Mesenchymal stem cell (in vitro differentiated cells and primary cell): Measurements from ENCODE around the gene RHEX.

Source experiments
- DNase-seq: peaks from one replicate; pipeline ENCODE4 v3.0.0-alpha.2; 2013
- H2AFZ ChIP-seq: one replicate; pipeline ENCODE4 v1.6.1; 2013; ENCODE audit warnings: low read depth, mild to moderate bottlenecking, control low read depth, inconsistent platforms, low read length, moderate library complexity
- H2AK5ac ChIP-seq: 2 replicates; pipeline ENCODE4 v1.6.1; 2013; ENCODE audit warnings: low read length, moderate library complexity, mild to moderate bottlenecking, inconsistent platforms; ENCODE audit not compliant: severe bottlenecking
- H2BK120ac ChIP-seq: one replicate; pipeline ENCODE4 v1.6.1; 2013; ENCODE audit warnings: low read depth, mild to moderate bottlenecking, inconsistent platforms, low read length, moderate library complexity
- H2BK12ac ChIP-seq, 2 experiments: one replicate each; pipeline ENCODE4 v1.6.1; 2013; ENCODE audit warnings: inconsistent platforms in 2 of 2, low read length in 2 of 2, mild to moderate bottlenecking in 2 of 2, moderate library complexity in 2 of 2, control low read depth in 1 of 2
- H2BK15ac ChIP-seq: one replicate; pipeline ENCODE4 v1.6.1; 2013; ENCODE audit warnings: mild to moderate bottlenecking, low read depth, inconsistent platforms; ENCODE audit not compliant: poor library complexity, severe bottlenecking
- H2BK5ac ChIP-seq: 2 replicates; pipeline ENCODE4 v1.6.1; 2013; ENCODE audit warnings: low read depth, mild to moderate bottlenecking, low read length, control low read depth, inconsistent platforms; ENCODE audit not compliant: poor library complexity, severe bottlenecking
- H3K14ac ChIP-seq, 2 experiments: one replicate each; pipeline ENCODE4 v1.6.1; 2013; ENCODE audit warnings: inconsistent platforms in 2 of 2, low read length in 2 of 2, control low read depth in 1 of 2, mild to moderate bottlenecking in 1 of 2, moderate library complexity in 1 of 2
- H3K18ac ChIP-seq, 2 experiments: one replicate each; pipeline ENCODE4 v1.6.1; 2013; ENCODE audit warnings: inconsistent platforms in 2 of 2, low read length in 2 of 2, control low read depth in 1 of 2, low read depth in 1 of 2, mild to moderate bottlenecking in 1 of 2
- H3K23ac ChIP-seq, 2 experiments: one replicate each; pipeline ENCODE4 v1.6.1; 2013; ENCODE audit warnings: inconsistent platforms in 2 of 2, low read length in 2 of 2, mild to moderate bottlenecking in 2 of 2, moderate library complexity in 2 of 2, control low read depth in 1 of 2
- H3K27ac ChIP-seq: 2 replicates; pipeline ENCODE4 v1.5.1; 2013; ENCODE audit warnings: mild to moderate bottlenecking, moderate library complexity, low read length, control low read depth, inconsistent platforms; ENCODE audit not compliant: poor library complexity, severe bottlenecking
- H3K27me3 ChIP-seq, 2 experiments: 2 replicates each; pipeline versions ENCODE4 v1.6.1 to v1.7.0; 2013; ENCODE audit warnings: low read length in 2 of 2, mild to moderate bottlenecking in 2 of 2, moderate library complexity in 2 of 2, control low read depth in 1 of 2, inconsistent platforms in 1 of 2; ENCODE audit not compliant: control insufficient read depth in 1 of 2, insufficient read depth in 1 of 2
- H3K36me3 ChIP-seq, 2 experiments: 2 replicates each; pipeline versions ENCODE4 v1.6.1 to v1.7.0; 2013; ENCODE audit warnings: low read length in 2 of 2, control low read depth in 1 of 2, inconsistent platforms in 1 of 2, low read depth in 1 of 2, mild to moderate bottlenecking in 1 of 2; ENCODE audit not compliant: insufficient read depth in 2 of 2, control insufficient read depth in 1 of 2
- H3K4ac ChIP-seq, 2 experiments: one replicate each; pipeline ENCODE4 v1.6.1; 2013; ENCODE audit warnings: inconsistent platforms in 2 of 2, low read length in 2 of 2, mild to moderate bottlenecking in 2 of 2, moderate library complexity in 2 of 2, control low read depth in 1 of 2, low read depth in 1 of 2
- H3K4me1 ChIP-seq: 2 replicates; pipeline ENCODE4 v1.6.1; 2013; ENCODE audit warnings: low read depth, low read length, control low read depth; ENCODE audit not compliant: control insufficient read depth, insufficient read depth
- H3K4me2 ChIP-seq: 2 replicates; pipeline ENCODE4 v1.6.1; 2013; ENCODE audit warnings: low read length, mild to moderate bottlenecking, inconsistent platforms; ENCODE audit not compliant: poor library complexity, severe bottlenecking
- H3K4me3 ChIP-seq, 2 experiments: 2 replicates each; pipeline versions ENCODE4 v1.5.1 to v1.7.0; 2013; ENCODE audit warnings: low read length in 2 of 2, mild to moderate bottlenecking in 2 of 2, control low read depth in 1 of 2, low read depth in 1 of 2; ENCODE audit not compliant: insufficient read depth in 1 of 2
- H3K79me1 ChIP-seq: replicated peaks from 2 replicates; pipeline ENCODE4 v1.6.1; 2013; ENCODE audit warnings: mild to moderate bottlenecking, control low read depth, low read length, inconsistent platforms; ENCODE audit not compliant: poor library complexity, severe bottlenecking
- H3K9ac ChIP-seq: 2 replicates; pipeline ENCODE4 v1.7.0; 2013; ENCODE audit warnings: mild to moderate bottlenecking, low read length, moderate library complexity
- H3K9me3 ChIP-seq: 2 replicates; pipeline ENCODE4 v1.7.0; 2013; ENCODE audit warnings: mild to moderate bottlenecking, low read length; ENCODE audit not compliant: control insufficient read depth
- H4K8ac ChIP-seq: one replicate; pipeline ENCODE4 v1.6.1; 2013; ENCODE audit warnings: inconsistent platforms, mild to moderate bottlenecking, low read length, moderate library complexity
- H4K91ac ChIP-seq: one replicate; pipeline ENCODE4 v1.6.1; 2013; ENCODE audit warnings: mild to moderate bottlenecking, low read length, inconsistent platforms
- WGBS: methylation state at CpG from one replicate; pipeline ENCODE4 v1.1.7; 2013; ENCODE audit warnings: mixed read lengths; 5-methylcytosine and 5-hydroxymethylcytosine counted together

Gene RHEX

DNA sequence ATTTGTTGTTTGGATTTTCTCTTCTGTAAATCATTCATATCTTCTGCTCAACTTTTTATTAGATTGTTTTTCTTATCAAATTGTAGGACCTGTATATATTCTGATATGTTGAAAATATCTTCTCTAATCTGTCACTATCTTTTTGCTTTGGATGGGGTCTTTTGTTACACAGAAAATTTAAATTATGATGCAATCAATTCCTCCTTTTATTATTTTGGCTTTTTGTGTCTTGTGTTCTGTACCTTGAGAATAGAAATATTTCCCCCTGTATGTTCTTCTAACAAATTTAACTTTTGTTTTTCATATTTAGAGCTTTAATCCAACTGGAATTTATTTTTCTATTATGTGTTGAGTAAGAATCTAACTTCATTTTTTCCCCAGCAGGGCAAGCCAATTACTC is 67.4 kb downstream of the RHEX start:
- H3K14ac ChIP-seq = no peak overlapping the region
- H2BK5ac ChIP-seq = no peak overlapping the region

DNA sequence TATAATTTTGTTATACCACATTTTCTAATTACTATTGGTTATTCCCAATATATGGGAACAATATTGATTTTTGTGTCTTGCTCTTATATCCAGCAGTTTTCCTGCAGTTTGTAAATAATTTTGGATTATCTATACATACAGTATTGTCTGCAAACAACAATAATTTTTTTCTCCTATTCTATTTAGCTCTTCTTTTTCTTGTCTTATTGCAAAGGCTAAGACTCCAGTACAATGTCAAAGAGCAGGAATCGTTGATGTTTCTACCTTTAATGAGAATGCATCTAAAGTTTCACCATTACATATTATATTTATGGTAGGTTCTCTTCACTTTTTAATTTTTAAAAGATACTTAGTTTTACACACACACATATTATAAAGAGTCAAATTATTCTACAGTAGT is 68.3 kb downstream of the RHEX start:
- no peaks in the 10 kb centered on the region for H3K79me1 ChIP-seq

More for the DNA sequence above, 67.4 kb downstream of the RHEX start:
- Histone ChIP-seq H3K9ac (no peak overlapping the region), H4K91ac (no peak overlapping the region), H3K4ac (no peak overlapping the region), H3K27me3 (peaks cover 23 to 35% of the 10 kb centered on the region in 2 experiments), H3K27ac (no peak overlapping the region), H2AFZ (no peak overlapping the region), H3K79me1 (no peaks in the 10 kb centered on the region), H2AK5ac (no peak overlapping the region), H4K8ac (no peak overlapping the region), H3K4me1 (peaks cover 15% of the 10 kb centered on the region), H2BK120ac (no peak overlapping the region), H3K36me3 (peaks cover 0 to 3% of the 10 kb centered on the region in 2 experiments), H2BK12ac (no peak overlapping the region), H3K9me3 (peaks cover 3% of the 10 kb centered on the region), H2BK15ac (no peak overlapping the region), H3K23ac (no peak overlapping the region), H3K4me3 (no peak overlapping the region), H3K4me2 (no peak overlapping the region), H3K18ac (no peak overlapping the region)
- no peak for DNase-seq

DNA sequence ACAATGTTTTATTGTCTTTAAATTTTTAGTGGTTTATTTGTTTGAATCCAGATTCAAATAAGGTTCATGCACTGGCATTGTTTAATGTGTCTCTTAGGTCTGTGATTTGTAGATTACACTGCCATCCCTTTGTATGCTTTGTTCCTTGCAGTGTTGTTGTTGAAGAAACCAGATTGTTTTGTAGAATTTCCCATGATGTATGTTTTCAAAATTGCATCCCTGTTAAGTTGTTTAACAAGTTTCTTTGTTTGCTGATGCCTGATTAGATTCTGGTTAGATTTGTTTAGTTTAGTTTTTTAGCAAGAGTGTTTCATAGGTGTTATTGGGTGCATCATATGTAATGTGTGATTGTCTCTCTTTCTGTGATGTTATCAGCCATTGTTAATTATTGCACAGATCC is 69.7 kb downstream of the RHEX start:
- no peak overlapping the region for H2BK120ac ChIP-seq
- H4K91ac ChIP-seq = no peak overlapping the region
- DNase-seq = no peak
- no peak overlapping the region for H3K23ac ChIP-seq
- no peaks in the 10 kb centered on the region for H3K79me1 ChIP-seq
- H3K4ac ChIP-seq = no peak overlapping the region
- H3K4me1 ChIP-seq = peaks cover 1% of the 10 kb centered on the region
- no peak overlapping the region for H3K9ac ChIP-seq
- H2BK12ac ChIP-seq = no peak overlapping the region
- H2BK5ac ChIP-seq = no peak overlapping the region
- H4K8ac ChIP-seq = no peak overlapping the region
- H3K27me3 ChIP-seq = peaks cover 9 to 30% of the 10 kb centered on the region in 2 experiments
- no peak overlapping the region for H3K14ac ChIP-seq
- H2AFZ ChIP-seq = no peak overlapping the region
- peaks cover 3% of the 10 kb centered on the region for H3K9me3 ChIP-seq
- H3K4me3 ChIP-seq = no peak overlapping the region
- no peak overlapping the region for H3K4me2 ChIP-seq
- H3K18ac ChIP-seq = no peak overlapping the region
- H3K27ac ChIP-seq = no peak overlapping the region
- no peaks in the 10 kb centered on the region for H3K36me3 ChIP-seq
- H2AK5ac ChIP-seq = no peak overlapping the region
- no peak overlapping the region for H2BK15ac ChIP-seq

More for the DNA sequence above, 68.3 kb downstream of the RHEX start:
- Histone ChIP-seq H2BK5ac (no peak overlapping the region), H4K8ac (no peak overlapping the region), H3K14ac (no peak overlapping the region), H2BK120ac (no peak overlapping the region), H2BK12ac (no peak overlapping the region), H3K36me3 (peaks cover 0 to 3% of the 10 kb centered on the region in 2 experiments), H4K91ac (no peak overlapping the region), H3K4me2 (no peak overlapping the region), H3K4me3 (no peak overlapping the region), H2BK15ac (no peak overlapping the region), H3K27ac (no peak overlapping the region), H3K9me3 (peaks cover 3% of the 10 kb centered on the region), H3K18ac (no peak overlapping the region), H2AK5ac (no peak overlapping the region), H2AFZ (no peak overlapping the region), H3K23ac (no peak overlapping the region), H3K9ac (no peak overlapping the region), H3K4me1 (peaks cover 15% of the 10 kb centered on the region), H3K4ac (no peak overlapping the region), H3K27me3 (peaks cover 19 to 33% of the 10 kb centered on the region in 2 experiments)
- no CpG with 5 or more reads among the region's 1 CpG for WGBS
- no peak for DNase-seq

DNA sequence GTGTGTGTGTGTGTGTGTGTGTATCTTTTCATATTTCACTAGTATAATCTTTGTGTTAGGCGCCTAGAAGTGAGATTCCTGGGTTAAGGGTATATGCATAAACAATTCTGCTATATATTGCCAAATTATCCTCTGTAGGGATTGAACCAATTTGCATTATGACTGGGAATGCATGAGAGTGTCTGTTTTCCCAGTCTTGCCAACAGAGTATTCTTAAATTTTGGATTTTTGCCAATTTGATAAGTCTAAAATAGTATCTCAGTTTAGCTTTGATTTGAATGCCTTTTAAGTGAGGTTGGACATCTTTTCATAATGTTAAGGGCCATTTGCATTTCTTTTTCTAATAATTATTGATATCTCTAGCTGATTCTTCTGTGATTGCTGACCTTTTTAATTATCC is 72.4 kb downstream of the RHEX start:
- H2AK5ac ChIP-seq = no peak overlapping the region
- H2BK120ac ChIP-seq = no peak overlapping the region
- no peaks in the 10 kb centered on the region for H3K36me3 ChIP-seq
- H3K27ac ChIP-seq = no peak overlapping the region
- no peak overlapping the region for H3K4me2 ChIP-seq
- H4K91ac ChIP-seq = no peak overlapping the region
- H3K14ac ChIP-seq = no peak overlapping the region
- H2BK15ac ChIP-seq = no peak overlapping the region
- H3K4me3 ChIP-seq = no peak overlapping the region
- H3K18ac ChIP-seq = no peak overlapping the region
- no peak overlapping the region for H3K23ac ChIP-seq
- no peaks in the 10 kb centered on the region for H3K4me1 ChIP-seq
- no peak overlapping the region for H4K8ac ChIP-seq
- H2AFZ ChIP-seq = no peak overlapping the region
- no peak overlapping the region for H2BK12ac ChIP-seq
- H3K79me1 ChIP-seq = no peaks in the 10 kb centered on the region
- DNase-seq = no peak
- H3K9ac ChIP-seq = no peak overlapping the region
- peak overlapping the region; percentile 51 for H2BK5ac ChIP-seq
- H3K4ac ChIP-seq = no peak overlapping the region
- H3K9me3 ChIP-seq = peaks cover 3% of the 10 kb centered on the region
- H3K27me3 ChIP-seq = peaks cover 14 to 34% of the 10 kb centered on the region in 2 experiments
- WGBS = no CpG with 5 or more reads among the region's 1 CpG
